Measurements from ENCODE around the gene PDCD2L. TPM values are rescaled to one million over a fixed set of nuclear protein-coding genes. Genes with fewer than 3 reads are reported as not detected.

PDCD2L gene
- total RNA-seq, 1 experiment from 2014 or later, result 43.4 TPM

- no peak for ATAC-seq
- Mint-ChIP-seq H3K4me3 (no peak overlapping the region), H3K27ac (no peak overlapping the region), H3K4me1 (no peaks in the 10 kb centered on the region), H3K9me3 (no peaks in the 10 kb centered on the region), H3K36me3 (peaks cover 79% of the 10 kb centered on the region), H3K27me3 (ENCODE audit: low read depth) (no peaks in the 10 kb centered on the region)
- no peak for TF ChIP-seq CBFB (CRISPR knock-in tag; IDR thresholded peaks at IDR 0.05; ENCODE audit: low read depth)
- TF ChIP-seq NR1H2 (CRISPR knock-in tag; IDR thresholded peaks at IDR 0.05), result no peak
- TF ChIP-seq, protein P1, sequence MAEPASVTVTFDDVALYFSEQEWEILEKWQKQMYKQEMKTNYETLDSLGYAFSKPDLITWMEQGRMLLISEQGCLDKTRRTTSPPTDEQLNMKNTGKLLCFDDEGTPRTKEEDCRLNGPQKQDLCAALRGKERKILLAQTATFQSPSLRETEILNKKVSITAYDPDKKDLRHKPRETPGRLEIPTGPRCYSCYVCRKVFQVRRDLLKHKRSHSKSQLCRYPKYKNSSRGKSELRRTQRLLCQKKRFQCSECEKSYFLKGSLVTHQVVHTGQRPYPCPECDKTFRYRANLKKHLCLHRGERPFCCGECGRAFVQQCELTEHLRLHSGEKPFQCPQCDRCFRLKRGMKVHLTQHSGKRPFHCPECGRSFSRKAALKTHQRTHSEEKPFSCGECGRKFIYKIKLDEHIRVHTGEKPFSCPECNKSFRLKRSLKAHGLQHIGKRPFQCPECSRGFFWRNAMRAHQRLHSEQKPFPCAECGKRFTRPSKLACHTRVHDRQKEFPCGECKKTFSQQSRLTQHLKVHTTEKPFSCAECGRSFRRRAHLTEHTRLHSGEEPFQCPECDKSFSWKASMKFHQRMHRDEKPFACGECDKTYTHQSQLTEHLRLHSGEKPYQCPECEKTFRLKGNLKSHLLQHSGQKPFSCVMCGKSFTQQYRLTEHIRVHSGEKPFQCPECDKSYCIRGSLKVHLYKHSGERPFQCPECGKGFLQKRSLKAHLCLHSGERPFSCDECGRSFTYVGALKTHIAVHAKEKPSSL (CRISPR knock-in tag; conservative IDR thresholded peaks at IDR 0.05), result no peak
- TF ChIP-seq, protein P2, sequence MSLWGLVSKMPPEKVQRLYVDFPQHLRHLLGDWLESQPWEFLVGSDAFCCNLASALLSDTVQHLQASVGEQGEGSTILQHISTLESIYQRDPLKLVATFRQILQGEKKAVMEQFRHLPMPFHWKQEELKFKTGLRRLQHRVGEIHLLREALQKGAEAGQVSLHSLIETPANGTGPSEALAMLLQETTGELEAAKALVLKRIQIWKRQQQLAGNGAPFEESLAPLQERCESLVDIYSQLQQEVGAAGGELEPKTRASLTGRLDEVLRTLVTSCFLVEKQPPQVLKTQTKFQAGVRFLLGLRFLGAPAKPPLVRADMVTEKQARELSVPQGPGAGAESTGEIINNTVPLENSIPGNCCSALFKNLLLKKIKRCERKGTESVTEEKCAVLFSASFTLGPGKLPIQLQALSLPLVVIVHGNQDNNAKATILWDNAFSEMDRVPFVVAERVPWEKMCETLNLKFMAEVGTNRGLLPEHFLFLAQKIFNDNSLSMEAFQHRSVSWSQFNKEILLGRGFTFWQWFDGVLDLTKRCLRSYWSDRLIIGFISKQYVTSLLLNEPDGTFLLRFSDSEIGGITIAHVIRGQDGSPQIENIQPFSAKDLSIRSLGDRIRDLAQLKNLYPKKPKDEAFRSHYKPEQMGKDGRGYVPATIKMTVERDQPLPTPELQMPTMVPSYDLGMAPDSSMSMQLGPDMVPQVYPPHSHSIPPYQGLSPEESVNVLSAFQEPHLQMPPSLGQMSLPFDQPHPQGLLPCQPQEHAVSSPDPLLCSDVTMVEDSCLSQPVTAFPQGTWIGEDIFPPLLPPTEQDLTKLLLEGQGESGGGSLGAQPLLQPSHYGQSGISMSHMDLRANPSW (CRISPR knock-in tag; conservative IDR thresholded peaks at IDR 0.05; ENCODE audit: low read depth), result no peak
- no peak for TF ChIP-seq ERG (CRISPR knock-in tag; IDR thresholded peaks at IDR 0.05)
- TF ChIP-seq TEAD4 (CRISPR knock-in tag; IDR thresholded peaks at IDR 0.05), result no peak
- no peak for TF ChIP-seq SOX15 (CRISPR knock-in tag; IDR thresholded peaks at IDR 0.05)
- no peak for TF ChIP-seq RORB (CRISPR knock-in tag; IDR thresholded peaks at IDR 0.05)
- TF ChIP-seq, protein P3, sequence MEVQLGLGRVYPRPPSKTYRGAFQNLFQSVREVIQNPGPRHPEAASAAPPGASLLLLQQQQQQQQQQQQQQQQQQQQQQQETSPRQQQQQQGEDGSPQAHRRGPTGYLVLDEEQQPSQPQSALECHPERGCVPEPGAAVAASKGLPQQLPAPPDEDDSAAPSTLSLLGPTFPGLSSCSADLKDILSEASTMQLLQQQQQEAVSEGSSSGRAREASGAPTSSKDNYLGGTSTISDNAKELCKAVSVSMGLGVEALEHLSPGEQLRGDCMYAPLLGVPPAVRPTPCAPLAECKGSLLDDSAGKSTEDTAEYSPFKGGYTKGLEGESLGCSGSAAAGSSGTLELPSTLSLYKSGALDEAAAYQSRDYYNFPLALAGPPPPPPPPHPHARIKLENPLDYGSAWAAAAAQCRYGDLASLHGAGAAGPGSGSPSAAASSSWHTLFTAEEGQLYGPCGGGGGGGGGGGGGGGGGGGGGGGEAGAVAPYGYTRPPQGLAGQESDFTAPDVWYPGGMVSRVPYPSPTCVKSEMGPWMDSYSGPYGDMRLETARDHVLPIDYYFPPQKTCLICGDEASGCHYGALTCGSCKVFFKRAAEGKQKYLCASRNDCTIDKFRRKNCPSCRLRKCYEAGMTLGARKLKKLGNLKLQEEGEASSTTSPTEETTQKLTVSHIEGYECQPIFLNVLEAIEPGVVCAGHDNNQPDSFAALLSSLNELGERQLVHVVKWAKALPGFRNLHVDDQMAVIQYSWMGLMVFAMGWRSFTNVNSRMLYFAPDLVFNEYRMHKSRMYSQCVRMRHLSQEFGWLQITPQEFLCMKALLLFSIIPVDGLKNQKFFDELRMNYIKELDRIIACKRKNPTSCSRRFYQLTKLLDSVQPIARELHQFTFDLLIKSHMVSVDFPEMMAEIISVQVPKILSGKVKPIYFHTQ (CRISPR knock-in tag; IDR thresholded peaks at IDR 0.05), result no peak
- TF ChIP-seq ZNF232 (CRISPR knock-in tag; IDR thresholded peaks at IDR 0.05), result no peak
- TF ChIP-seq ETV6 (CRISPR knock-in tag; IDR thresholded peaks at IDR 0.05), result no peak
- TF ChIP-seq ZMAT4 (CRISPR knock-in tag; IDR thresholded peaks at IDR 0.05), result no peak
- TF ChIP-seq ZNF512 (CRISPR knock-in tag; IDR thresholded peaks at IDR 0.05; ENCODE audit: borderline replicate concordance), result no peak
- TF ChIP-seq KAT7 (CRISPR knock-in tag; IDR thresholded peaks at IDR 0.05; ENCODE audit: borderline replicate concordance), result no peak
- TF ChIP-seq ARID4B (CRISPR knock-in tag; IDR thresholded peaks at IDR 0.05; ENCODE audit: borderline replicate concordance), result no peak
- no peak for TF ChIP-seq ZNF423 (CRISPR knock-in tag; IDR thresholded peaks at IDR 0.05)
- ChIA-PET POLR2A (no interaction called here), CTCF (no interaction called here)
- DNase-seq (ENCODE audit: low spot score), result no peak
Measured at GRCh38 chr19:34381399-34382251, 22.6 kb upstream of the PDCD2L start.

Data from WTC11 (cell line).